ENCODE data around the gene KCNIP3. TPM values are rescaled to one million over a fixed set of nuclear protein-coding genes. Genes with fewer than 3 reads are reported as not detected.

Gene KCNIP3
- total RNA-seq, 4 donors from 2014 or later: 0.15 to 7.4 (median 2.3) TPM

DNA sequence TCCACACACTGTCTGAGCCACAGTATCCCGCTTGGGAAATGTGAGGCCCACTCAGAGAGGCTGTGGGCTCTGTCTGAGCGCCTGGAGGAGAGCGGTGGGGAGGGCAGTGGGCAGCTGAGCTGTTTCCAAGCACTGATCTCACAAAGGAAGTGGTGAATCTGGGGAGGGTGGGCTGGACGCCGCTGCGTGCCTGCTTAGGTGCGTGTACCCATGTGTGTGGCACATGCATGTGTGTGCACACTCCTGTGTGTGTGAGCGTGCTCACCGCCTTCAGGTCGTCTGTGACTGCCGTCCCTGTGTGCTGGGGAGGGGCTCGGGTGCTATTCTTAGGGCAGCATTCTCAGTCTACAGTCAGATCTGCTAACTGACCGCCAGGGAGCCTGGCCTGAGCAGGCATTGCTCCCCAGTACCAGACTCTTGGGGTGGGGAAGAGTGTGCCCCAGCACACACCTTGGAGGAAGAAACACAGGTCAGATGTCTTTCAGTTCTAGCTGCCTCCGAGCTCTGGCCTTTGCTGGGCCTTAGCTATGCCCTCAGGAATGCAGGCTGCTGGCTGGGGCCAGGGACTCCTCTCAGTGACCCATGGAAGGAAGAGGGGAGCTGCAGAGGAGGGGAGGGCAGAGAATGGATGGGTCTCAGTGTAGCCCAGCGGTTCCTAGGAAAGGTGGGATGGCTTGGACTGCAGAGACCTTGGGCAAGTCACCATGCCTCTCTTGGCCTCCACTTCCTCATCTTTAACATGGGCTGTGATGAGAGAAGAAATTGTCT is 31.4 kb downstream of the KCNIP3 start:
- H3K4me3 ChIP-seq: no peak overlapping the region
- DNase-seq: no peak
- 48 to 78% methylated on average over 2 of the region's 15 CpGs for WGBS, 2 donors
- H3K27ac ChIP-seq: no peak overlapping the region
- H3K9me3 ChIP-seq: no peaks in the 10 kb centered on the region
- intact Hi-C loops (cut with DNase I): no loop called here
- H3K27me3 ChIP-seq: no peaks in the 10 kb centered on the region
- no peaks in the 10 kb centered on the region for H3K36me3 ChIP-seq
- TF ChIP-seq POLR2A (IDR thresholded peaks at IDR 0.05) (no peak), CTCF (IDR thresholded peaks at IDR 0.05) (no peak)
- peaks cover 0 to 9% (median 0%) of the 10 kb centered on the region in 3 donors for H3K4me1 ChIP-seq

DNA sequence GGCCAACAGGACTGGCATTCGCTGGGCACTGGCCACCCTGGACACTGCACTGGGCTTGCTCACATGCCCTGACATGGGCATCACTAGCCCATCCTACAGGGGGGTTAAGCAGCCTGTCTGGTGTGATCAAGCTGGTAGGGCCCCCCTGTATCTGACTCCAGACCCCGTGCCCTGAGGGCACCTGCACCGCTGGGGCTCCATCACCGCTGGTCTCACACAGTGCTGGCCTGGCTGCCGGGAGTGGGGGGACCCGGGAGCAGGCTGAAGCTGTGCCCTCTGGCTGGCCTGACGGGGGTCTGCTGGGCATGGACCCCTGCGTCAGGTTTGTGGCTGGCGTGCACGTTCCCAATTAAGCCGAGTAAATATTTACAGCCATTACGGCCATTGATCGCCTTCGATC is 32.3 kb downstream of the KCNIP3 start:
- no peaks in the 10 kb centered on the region for H3K27me3 ChIP-seq
- WGBS, 2 donors: 91 to 93% methylated on average over 6 to 13 of the region's 14 CpGs
- H3K9me3 ChIP-seq: no peaks in the 10 kb centered on the region
- H3K36me3 ChIP-seq: no peaks in the 10 kb centered on the region
- TF ChIP-seq POLR2A (IDR thresholded peaks at IDR 0.05) (no peak), CTCF (IDR thresholded peaks at IDR 0.05) (no peak)
- DNase-seq: no peak
- no peak overlapping the region for H3K4me3 ChIP-seq
- peaks cover 0 to 17% (median 0%) of the 10 kb centered on the region in 3 donors for H3K4me1 ChIP-seq
- no peak overlapping the region for H3K27ac ChIP-seq
- intact Hi-C loops (cut with DNase I): no loop called here

DNA sequence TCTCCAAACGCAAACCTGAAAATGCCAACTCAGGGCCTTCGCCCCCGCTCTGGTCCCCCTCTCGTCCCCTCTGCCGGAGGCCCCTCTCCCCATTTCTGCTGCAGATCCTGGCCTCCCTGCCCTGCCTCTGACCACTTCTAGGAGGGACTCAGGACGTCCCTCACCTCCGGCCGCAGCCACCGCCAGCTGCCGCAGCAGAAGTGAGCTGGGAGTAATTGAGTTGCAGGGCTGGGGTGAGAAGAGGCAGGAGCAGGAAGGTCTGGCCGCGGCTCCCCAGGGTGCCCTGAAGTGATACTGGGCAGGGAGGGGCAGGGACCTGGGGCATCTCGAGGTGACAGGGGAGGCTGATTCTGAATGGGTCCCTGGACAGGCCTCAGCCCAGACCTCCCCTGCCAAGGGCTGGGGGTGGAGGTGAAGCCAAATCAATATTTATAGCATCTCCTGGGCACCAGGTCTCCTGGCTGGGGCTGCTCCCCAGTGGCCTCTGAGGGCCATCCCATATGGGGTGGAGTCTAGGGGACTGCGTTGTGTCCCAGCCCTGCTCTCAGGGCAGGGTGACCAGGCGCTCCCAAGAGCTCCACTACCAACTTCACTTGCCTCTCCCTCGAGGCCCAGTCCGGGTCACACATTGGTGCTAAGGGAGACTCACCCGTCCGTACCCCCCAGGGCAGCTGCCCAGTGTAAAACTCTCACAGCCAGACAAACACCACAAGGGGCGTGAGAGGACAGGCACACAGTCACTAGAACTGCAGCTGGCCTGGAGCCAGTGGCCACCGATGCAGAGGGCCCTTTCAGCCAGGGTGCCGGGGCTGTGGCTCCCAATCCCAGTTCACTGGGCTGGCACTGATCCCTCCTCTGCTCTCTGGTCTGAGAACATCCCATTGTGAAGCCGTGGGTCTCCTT is 33.0 kb downstream of the KCNIP3 start:
- H3K4me1 ChIP-seq: peaks cover 0 to 19% (median 0%) of the 10 kb centered on the region in 3 donors
- no peaks in the 10 kb centered on the region for H3K36me3 ChIP-seq
- 80 to 87% methylated on average over 2 to 9 of the region's 23 CpGs for WGBS, 2 donors
- TF ChIP-seq POLR2A (IDR thresholded peaks at IDR 0.05) (no peak), CTCF (IDR thresholded peaks at IDR 0.05) (no peak)
- no peaks in the 10 kb centered on the region for H3K27me3 ChIP-seq
- DNase-seq: no peak
- intact Hi-C loops (cut with DNase I): no loop called here
- no peaks in the 10 kb centered on the region for H3K9me3 ChIP-seq
- no peak overlapping the region for H3K4me3 ChIP-seq
- H3K27ac ChIP-seq: no peak overlapping the region

DNA sequence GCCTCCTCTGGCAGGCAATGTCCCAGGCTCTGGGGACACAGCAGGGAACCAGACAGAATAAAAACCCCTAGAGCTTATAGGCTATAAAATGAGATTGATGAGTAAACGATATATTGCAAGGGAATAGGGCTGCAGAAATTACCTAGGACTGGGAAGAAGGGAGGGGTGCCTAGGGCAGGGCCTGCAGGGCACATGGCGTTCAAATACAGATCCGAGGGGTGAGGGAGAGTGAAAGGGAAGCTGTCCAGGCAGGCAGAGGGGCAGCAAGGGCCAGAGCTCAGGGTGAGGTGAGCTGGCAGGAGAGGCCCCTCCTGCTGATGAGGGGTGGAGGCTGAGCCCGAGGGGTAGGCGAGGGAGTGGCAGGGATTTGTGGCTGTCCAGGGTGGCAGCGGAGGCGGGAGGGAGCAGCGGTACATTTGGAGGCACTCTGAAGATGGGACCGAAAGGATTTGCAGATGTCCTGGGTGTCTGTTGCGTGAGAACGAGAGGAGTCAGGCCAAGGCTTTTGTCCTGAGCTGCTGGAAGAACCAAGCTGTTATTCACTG is 33.7 kb downstream of the KCNIP3 start:
- peaks cover 0 to 19% (median 0%) of the 10 kb centered on the region in 3 donors for H3K4me1 ChIP-seq
- no peaks in the 10 kb centered on the region for H3K9me3 ChIP-seq
- no peak for DNase-seq
- H3K27me3 ChIP-seq: no peaks in the 10 kb centered on the region
- 68 to 77% methylated on average over 10 to 11 of the region's 11 CpGs for WGBS, 2 donors
- H3K4me3 ChIP-seq: no peak overlapping the region
- no peak for TF ChIP-seq CTCF (IDR thresholded peaks at IDR 0.05)
- no peak overlapping the region for H3K27ac ChIP-seq
- intact Hi-C loops (cut with DNase I): no loop called here
- H3K36me3 ChIP-seq: no peaks in the 10 kb centered on the region

DNA sequence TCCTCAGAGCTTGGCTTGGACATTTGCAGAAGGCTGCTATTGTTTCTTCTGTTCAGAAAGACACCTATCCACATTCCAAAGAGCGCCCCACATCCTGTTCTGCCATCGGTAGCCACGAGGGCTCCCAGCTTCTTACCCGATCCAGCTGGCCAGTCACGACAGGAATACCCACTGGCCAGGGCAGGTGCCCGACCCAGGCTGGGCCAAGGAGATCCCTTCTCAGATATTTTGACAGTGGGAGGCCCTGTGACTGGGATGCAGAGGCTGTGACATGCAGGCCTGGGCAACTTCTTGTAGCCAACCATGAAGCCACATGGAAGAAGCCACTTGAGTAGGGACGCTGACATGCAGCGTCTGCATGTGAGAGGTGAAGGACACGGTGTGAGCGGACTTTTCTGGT is 34.5 kb downstream of the KCNIP3 start:
- DNase-seq: no peak
- H3K27ac ChIP-seq: no peak overlapping the region
- no peak for TF ChIP-seq POLR2A (IDR thresholded peaks at IDR 0.05)
- TF ChIP-seq CTCF (IDR thresholded peaks at IDR 0.05): no peak
- peaks cover 0 to 1% (median 0%) of the 10 kb centered on the region in 4 donors for H3K27me3 ChIP-seq
- intact Hi-C loops (cut with DNase I): no loop called here
- H3K9me3 ChIP-seq: no peaks in the 10 kb centered on the region
- H3K4me1 ChIP-seq: peaks cover 0 to 19% (median 0%) of the 10 kb centered on the region in 3 donors
- WGBS, 2 donors: 87 to 100% methylated on average over 2 to 9 of the region's 10 CpGs
- no peak overlapping the region for H3K4me3 ChIP-seq
- no peaks in the 10 kb centered on the region for H3K36me3 ChIP-seq

Data from esophagus squamous epithelium (tissue), 5 donors.